Measurements from ENCODE around the gene PNPLA8. TPM values are rescaled to one million over a fixed set of nuclear protein-coding genes. Genes with fewer than 3 reads are reported as not detected.

The PNPLA8 gene
- total RNA-seq, 1 experiment from 2014 or later, result 31.3 TPM

DNA sequence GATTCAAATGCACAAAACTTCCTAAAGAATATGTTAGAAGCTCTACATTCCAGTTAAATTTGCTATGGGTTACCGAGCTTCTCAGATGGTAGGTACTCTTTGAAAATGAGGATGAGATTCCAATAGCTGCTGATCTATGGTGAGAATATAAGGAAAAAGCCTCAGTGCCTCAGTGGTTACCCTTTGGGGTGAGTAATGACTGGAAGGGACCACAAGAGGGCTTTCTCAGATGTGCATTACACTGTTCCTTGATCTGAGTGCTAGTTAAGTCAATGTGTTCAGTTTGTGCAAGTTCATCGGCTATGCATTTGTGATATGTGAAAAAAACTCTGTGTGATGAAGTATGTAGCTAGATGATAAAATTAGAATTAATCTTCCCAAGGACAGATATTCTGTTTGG lies 73.2 kb downstream of the PNPLA8 start:
- H3K36me3 ChIP-seq (ENCODE audit: low read depth), result no peaks in the 10 kb centered on the region
- H3K4me3 ChIP-seq, result no peak overlapping the region
- TF ChIP-seq EZH2 (IDR thresholded peaks at IDR 0.05; ENCODE audit: low read depth), result no peak
- TF ChIP-seq, protein P1, sequence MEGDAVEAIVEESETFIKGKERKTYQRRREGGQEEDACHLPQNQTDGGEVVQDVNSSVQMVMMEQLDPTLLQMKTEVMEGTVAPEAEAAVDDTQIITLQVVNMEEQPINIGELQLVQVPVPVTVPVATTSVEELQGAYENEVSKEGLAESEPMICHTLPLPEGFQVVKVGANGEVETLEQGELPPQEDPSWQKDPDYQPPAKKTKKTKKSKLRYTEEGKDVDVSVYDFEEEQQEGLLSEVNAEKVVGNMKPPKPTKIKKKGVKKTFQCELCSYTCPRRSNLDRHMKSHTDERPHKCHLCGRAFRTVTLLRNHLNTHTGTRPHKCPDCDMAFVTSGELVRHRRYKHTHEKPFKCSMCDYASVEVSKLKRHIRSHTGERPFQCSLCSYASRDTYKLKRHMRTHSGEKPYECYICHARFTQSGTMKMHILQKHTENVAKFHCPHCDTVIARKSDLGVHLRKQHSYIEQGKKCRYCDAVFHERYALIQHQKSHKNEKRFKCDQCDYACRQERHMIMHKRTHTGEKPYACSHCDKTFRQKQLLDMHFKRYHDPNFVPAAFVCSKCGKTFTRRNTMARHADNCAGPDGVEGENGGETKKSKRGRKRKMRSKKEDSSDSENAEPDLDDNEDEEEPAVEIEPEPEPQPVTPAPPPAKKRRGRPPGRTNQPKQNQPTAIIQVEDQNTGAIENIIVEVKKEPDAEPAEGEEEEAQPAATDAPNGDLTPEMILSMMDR (conservative IDR thresholded peaks at IDR 0.05), result peak; percentile 66
- H3F3A ChIP-seq (ENCODE audit: insufficient read depth, low read depth), result peaks cover 10% of the 10 kb centered on the region; the same call in 1 of the 2 replicates
- no peaks in the 10 kb centered on the region for H3K9me2 ChIP-seq (ENCODE audit: insufficient read depth)
- no peak overlapping the region for H3K27ac ChIP-seq
- ChIA-PET POLR2A (ENCODE audit: unreplicated experiment) (interaction anchor here (0.6 kb wide), 3 partner anchors 16 to 546 kb away, joined by 3 to 7 read pairs (median 5); no protein-coding TSS in a partner anchor), CTCF (interaction anchor here (0.9 to 1.2 kb wide), 2 partner anchors 9 to 31 kb away, joined by 3 to 5 read pairs; no protein-coding TSS in a partner anchor)
- H3K4me2 ChIP-seq, result no peak overlapping the region
- intact Hi-C loops (cut with micrococcal nuclease; ENCODE audit: unreplicated experiment), result no loop called here
- H3K9me3 ChIP-seq (ENCODE audit: insufficient read depth, low read depth), result no peaks in the 10 kb centered on the region
- no peak overlapping the region for H2AFZ ChIP-seq
- BruUV-seq (replicated peaks), result no TSS peak
- H3K79me2 ChIP-seq (ENCODE audit: low read depth), result 0 out of 2 replicates have a peak, but pooled peaks cover 4% of the 10 kb centered on the region
- H3K27me3 ChIP-seq (ENCODE audit: insufficient read depth, low read depth), result no peaks in the 10 kb centered on the region
- 0 out of 2 replicates have a peak, but pooled peaks cover 12% of the 10 kb centered on the region for H3K4me1 ChIP-seq (replicated peaks; ENCODE audit: insufficient read depth)
- no peak for DNase-seq
- H4K20me1 ChIP-seq (ENCODE audit: insufficient read depth), result no peaks in the 10 kb centered on the region

DNA sequence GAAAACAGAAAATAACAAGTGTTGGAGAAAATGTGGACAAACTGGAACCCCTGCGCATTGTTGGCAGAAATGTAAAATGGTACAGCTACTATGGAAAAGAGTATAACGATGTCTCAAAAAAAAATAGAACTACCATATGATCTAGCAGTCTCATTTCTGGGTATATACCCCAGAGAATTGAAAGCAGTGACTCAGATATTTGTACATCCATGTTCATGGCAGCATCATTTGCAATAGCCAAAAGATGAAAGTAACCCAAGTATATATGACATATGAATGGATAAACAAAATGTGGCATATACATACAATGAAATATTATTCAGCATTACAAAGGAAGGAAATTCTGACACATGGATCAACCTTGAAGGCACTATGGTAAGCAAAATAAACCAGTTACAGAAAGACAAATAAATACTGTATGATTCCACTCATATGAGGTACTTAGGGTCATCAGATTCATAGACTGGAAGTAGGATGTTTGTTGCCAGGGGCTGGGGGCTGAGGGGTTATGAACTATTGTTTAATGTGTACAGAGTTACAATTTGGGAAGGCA lies 74.6 kb downstream of the PNPLA8 start:
- Histone ChIP-seq H3K4me1 (replicated peaks; ENCODE audit: insufficient read depth) (0 out of 2 replicates have a peak, but pooled peaks cover 7% of the 10 kb centered on the region), H3K9me2 (ENCODE audit: insufficient read depth) (no peaks in the 10 kb centered on the region), H3F3A (ENCODE audit: insufficient read depth, low read depth) (peaks cover 10% of the 10 kb centered on the region; the same call in 1 of the 2 replicates), H3K27ac (no peak overlapping the region), H3K79me2 (ENCODE audit: low read depth) (0 out of 2 replicates have a peak, but pooled peaks cover 4% of the 10 kb centered on the region), H3K4me3 (no peak overlapping the region), H3K27me3 (ENCODE audit: insufficient read depth, low read depth) (no peaks in the 10 kb centered on the region), H2AFZ (no peak overlapping the region), H3K9me3 (ENCODE audit: insufficient read depth, low read depth) (no peaks in the 10 kb centered on the region), H3K4me2 (no peak overlapping the region), H4K20me1 (ENCODE audit: insufficient read depth) (no peaks in the 10 kb centered on the region), H3K36me3 (ENCODE audit: low read depth) (no peaks in the 10 kb centered on the region)
- no peak for DNase-seq
- TF ChIP-seq, protein P1 (conservative IDR thresholded peaks at IDR 0.05), result no peak
- TF ChIP-seq EZH2 (IDR thresholded peaks at IDR 0.05; ENCODE audit: low read depth), result no peak
- CTCF ChIA-PET, result no interaction called here
- no TSS peak for BruUV-seq (replicated peaks)
- POLR2A ChIA-PET (ENCODE audit: unreplicated experiment), result no interaction called here
- intact Hi-C loops (cut with micrococcal nuclease; ENCODE audit: unreplicated experiment), result no loop called here

DNA sequence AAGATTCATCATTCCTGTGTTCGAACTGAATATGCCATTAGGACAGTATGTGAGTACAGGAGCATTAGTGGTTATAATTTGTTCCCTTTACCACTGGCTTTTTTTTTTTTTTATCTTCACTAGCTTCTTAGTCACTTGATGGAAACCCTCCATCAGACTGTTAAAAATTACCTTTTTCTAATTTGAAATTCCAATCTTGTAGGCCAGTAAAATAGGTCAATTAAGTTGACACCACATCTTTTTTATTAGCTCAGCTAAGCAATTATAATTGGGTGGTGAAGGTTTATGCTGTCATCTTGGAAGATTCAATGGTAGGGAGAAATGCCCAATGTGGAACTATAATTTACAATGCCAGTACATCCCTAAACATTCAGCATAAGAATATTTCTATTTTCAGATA lies 75.8 kb downstream of the PNPLA8 start:
- DNase-seq, result no peak
- H3K27ac ChIP-seq, result no peak overlapping the region
- 0 out of 2 replicates have a peak, but pooled peaks cover 7% of the 10 kb centered on the region for H3K4me1 ChIP-seq (replicated peaks; ENCODE audit: insufficient read depth)
- no peak overlapping the region for H3K4me2 ChIP-seq
- H3F3A ChIP-seq (ENCODE audit: insufficient read depth, low read depth), result peaks cover 10% of the 10 kb centered on the region; the same call in 1 of the 2 replicates
- H4K20me1 ChIP-seq (ENCODE audit: insufficient read depth), result no peaks in the 10 kb centered on the region
- H3K4me3 ChIP-seq, result no peak overlapping the region
- intact Hi-C loops (cut with micrococcal nuclease; ENCODE audit: unreplicated experiment), result no loop called here
- TF ChIP-seq EZH2 (IDR thresholded peaks at IDR 0.05; ENCODE audit: low read depth), result no peak
- TF ChIP-seq, protein P1 (conservative IDR thresholded peaks at IDR 0.05), result no peak
- no peaks in the 10 kb centered on the region for H3K27me3 ChIP-seq (ENCODE audit: insufficient read depth, low read depth)
- H3K9me2 ChIP-seq (ENCODE audit: insufficient read depth), result no peaks in the 10 kb centered on the region
- no peaks in the 10 kb centered on the region for H3K9me3 ChIP-seq (ENCODE audit: insufficient read depth, low read depth)
- H3K79me2 ChIP-seq (ENCODE audit: low read depth), result 0 out of 2 replicates have a peak, but pooled peaks cover 4% of the 10 kb centered on the region
- ChIA-PET CTCF (no interaction called here), POLR2A (ENCODE audit: unreplicated experiment) (no interaction called here)
- no TSS peak for BruUV-seq (replicated peaks)
- H2AFZ ChIP-seq, result no peak overlapping the region
- no peaks in the 10 kb centered on the region for H3K36me3 ChIP-seq (ENCODE audit: low read depth)
